Ammon's horn (tissue), 1 donor: ENCODE measurements around the gene CSGALNACT2.

ENCODE experiments used
- DNase-seq: peaks from one replicate; pipeline ENCODE4 v3.0.0-alpha.2; 2016; ENCODE audit warnings: low spot score

The CSGALNACT2 gene

GRCh38 chr10:43124574-43125273, 13.5 kb upstream of the CSGALNACT2 start:
- no peak for DNase-seq

- no peak for DNase-seq
Observed at GRCh38 chr10:43125274-43125845, 12.9 kb upstream of the CSGALNACT2 start.

DNA sequence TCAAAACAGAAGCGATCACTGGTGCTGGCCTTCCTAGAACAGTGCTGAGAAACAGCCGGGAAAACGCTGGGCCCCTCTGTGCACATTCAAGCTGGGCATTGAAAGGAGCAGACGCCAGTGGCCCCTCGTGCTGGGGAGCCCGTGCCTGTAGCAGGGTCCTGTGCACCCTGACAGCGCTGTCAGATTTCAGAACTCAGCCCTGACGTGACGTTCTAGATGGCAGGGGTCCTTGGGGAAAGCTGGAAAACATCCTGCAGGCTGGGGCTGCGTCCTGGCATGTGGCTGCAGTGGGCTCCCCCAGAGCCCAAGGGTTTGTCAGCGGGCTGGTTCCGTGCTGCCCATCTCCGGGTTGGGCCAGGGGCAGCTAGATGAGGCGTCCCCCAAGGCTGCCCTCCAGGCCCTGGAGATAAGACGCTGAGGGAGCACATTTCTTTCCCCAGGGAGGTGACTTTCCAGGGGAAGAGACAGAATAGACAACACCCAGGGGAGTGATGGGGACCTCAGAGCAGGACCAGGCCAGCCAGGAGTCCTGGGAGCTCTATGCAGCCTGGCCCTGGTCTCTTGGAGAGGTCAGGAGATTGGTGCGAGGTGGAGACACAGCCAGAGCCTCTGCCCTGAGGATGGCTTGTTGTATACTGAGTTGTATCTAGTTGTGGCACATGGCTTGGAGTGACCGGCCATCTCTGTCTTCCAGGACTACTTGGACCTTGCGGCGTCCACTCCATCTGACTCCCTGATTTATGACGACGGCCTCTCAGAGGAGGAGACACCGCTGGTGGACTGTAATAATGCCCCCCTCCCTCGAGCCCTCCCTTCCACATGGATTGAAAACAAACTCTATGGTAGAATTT, 12.1 kb upstream of the CSGALNACT2 start:
- no peak for DNase-seq

DNA sequence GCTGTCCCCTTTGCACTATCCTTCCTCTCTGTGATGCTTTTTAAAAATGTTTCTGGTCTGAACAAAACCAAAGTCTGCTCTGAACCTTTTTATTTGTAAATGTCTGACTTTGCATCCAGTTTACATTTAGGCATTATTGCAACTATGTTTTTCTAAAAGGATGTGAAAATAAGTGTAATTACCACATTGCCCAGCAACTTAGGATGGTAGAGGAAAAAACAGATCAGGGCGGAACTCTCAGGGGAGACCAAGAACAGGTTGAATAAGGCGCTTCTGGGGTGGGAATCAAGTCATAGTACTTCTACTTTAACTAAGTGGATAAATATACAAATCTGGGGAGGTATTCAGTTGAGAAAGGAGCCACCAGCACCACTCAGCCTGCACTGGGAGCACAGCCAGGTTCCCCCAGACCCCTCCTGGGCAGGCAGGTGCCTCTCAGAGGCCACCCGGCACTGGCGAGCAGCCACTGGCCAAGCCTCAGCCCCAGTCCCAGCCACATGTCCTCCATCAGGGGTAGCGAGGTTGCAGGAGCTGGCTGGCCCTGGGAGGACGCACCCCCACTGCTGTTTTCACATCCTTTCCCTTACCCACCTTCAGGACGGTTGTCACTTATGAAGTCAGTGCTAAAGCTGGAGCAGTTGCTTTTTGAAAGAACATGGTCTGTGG, 11.4 kb upstream of the CSGALNACT2 start:
- no peak for DNase-seq

GRCh38 chr10:43127442-43127841, 10.8 kb upstream of the CSGALNACT2 start:
- DNase-seq, result no peak

- DNase-seq, result no peak
Observed at GRCh38 chr10:43128331-43128730, 9.9 kb upstream of the CSGALNACT2 start.

DNA sequence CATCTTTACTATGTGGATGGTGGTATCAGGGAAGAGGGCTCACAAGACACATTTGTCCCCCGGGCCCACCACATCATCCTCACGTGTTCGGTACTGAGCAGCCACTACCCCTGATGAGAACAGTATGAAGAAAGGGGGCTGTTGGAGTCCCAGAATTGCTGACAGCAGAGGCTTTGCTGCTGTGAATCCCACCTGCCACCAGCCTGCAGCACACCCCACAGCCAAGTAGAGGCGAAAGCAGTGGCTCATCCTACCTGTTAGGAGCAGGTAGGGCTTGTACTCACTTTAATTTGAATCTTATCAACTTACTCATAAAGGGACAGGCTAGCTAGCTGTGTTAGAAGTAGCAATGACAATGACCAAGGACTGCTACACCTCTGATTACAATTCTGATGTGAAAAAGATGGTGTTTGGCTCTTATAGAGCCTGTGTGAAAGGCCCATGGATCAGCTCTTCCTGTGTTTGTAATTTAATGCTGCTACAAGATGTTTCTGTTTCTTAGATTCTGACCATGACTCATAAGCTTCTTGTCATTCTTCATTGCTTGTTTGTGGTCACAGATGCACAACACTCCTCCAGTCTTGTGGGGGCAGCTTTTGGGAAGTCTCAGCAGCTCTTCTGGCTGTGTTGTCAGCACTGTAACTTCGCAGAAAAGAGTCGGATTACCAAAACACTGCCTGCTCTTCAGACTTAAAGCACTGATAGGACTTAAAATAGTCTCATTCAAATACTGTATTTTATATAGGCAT, 9.1 kb upstream of the CSGALNACT2 start:
- DNase-seq, result peak; percentile 37

GRCh38 chr10:43130770-43131171, 7.5 kb upstream of the CSGALNACT2 start:
- DNase-seq, result no peak

GRCh38 chr10:43131256-43131655, 7.0 kb upstream of the CSGALNACT2 start:
- DNase-seq, result no peak

GRCh38 chr10:43131906-43132305, 6.3 kb upstream of the CSGALNACT2 start:
- DNase-seq, result no peak

- DNase-seq, result no peak
Observed at GRCh38 chr10:43132867-43133787, 5.1 kb upstream of the CSGALNACT2 start.

GRCh38 chr10:43134126-43134905, 3.9 kb upstream of the CSGALNACT2 start:
- no peak for DNase-seq

GRCh38 chr10:43135064-43135463, 3.2 kb upstream of the CSGALNACT2 start:
- DNase-seq, result no peak

DNA sequence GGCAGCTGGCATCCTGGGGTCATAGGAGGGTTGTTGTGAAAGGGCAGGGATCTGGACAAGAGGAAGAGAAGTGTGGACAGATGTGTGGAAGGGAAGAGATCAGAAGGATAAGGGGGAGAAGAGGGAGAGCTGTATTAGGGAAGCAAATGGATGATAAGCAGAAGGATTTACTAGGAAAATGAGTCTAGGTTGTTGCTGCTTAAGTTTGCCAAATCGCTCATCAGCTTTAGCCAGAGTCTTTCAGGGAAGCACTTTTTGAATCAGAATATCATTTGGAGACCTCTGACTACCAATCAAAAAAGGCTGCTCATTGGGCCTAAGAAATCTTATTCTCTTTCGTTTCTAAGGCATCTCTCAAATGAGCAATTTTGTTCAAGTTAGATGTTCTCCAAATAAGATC, 2.6 kb upstream of the CSGALNACT2 start:
- no peak for DNase-seq

DNA sequence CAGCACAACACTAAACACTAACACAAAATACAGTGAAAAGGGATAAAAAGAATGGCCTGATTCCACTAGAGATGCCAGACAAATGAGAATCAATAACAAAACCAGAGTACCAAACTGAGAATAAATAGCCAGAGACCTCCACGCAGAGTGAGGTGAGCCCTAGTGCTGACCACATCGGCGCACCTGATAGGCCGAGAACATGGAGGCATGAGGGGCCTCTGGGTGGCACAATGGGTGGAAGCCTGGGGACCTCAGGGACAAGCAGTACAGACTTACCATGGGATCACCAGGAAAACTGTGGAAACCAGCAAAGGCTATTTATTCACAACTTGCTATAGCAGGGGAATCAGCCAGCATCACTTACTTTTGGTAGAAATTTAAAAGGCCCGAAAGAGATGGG, 1.8 kb upstream of the CSGALNACT2 start:
- no peak for DNase-seq

DNA sequence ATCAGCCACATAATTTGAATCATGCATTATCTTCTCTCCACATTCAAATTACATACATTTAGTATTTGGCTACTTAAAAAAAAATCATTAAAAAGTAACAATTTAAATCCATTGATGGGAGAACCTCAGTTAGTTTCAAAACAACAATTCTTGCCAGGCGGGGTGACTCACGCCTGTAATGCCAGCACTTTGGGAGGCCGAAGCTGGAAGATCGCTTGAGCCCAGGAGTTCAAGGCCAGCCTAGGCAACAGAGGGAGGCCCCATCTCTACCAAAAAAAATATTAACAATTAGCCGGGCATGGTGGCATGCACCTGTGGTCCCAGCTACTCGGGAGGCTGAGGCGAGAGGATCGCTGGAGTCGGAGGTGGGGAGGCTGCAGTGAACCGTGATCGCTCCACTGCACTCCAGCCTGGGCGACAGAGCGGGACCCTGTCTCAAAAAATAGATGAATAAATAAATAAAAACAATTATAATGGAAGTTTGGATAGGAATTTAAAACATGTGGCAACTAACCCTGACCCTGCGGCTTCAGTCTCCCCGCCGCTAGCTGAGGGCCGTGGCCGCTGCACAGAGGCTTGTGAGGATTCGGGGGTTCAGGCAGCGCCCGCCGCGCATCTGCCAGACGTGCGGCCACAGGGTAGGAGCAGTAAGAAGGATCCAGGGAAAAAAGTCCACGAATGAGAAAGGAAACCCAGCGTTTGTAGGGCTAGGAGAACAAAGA, 1.1 kb upstream of the CSGALNACT2 start:
- no peak for DNase-seq

DNA sequence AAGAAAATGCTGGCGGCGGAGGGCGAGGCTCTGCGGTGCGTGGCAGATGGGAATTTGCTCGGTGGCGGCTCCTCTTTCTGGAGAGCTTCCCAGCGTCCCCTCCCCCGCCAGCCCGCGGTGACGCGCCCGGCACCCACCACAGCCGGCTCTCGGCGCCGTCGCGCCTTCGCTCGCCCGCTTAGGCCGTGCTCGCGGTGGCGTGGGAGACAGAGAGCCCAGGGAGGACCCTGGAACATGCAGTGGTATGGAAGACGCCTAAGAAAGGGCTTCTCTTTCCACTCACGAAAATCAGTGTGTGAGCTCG, 576 bp upstream of the CSGALNACT2 start:
- DNase-seq, result peak; percentile 67

GRCh38 chr10:43138757-43139241, 554 bp downstream of the CSGALNACT2 start:
- DNase-seq, result peak; percentile 43

DNA sequence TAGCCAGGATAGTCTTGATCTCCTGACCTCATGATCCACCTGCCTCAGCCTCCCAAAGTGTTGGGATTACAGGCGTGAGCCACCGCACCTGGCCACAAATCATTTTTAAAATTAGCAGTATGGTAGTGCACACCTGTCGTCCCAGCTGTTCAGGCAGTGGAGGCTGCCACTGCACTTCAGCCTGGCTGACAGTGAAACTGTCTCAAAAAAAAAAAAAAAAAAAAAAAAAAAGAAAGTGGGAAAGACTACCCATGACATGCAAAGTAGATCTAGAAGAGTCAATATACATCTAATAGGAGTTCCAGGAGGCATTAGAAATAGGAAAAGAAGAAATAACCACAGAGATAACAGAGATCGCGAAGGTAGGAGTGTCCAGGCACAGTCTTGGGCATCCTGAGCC, 3.2 kb downstream of the CSGALNACT2 start:
- no peak for DNase-seq
